Right renal pelvis (tissue), 4 donors: ENCODE data around the gene WDR49. TPM values are rescaled to one million over a fixed set of nuclear protein-coding genes. Genes with fewer than 3 reads are reported as not detected.
"Not testable (repeated sequence)": the region's sequence is repeated elsewhere in the genome, so short reads cannot be mapped to it uniquely, and the experiment has no call there.

Experiments
- DNase-seq, 4 donors: peaks; one replicate each; pipeline ENCODE4 v3.0.0-alpha.2; 2013; ENCODE audit warnings: low read depth in 4 of 4, low spot score in 3 of 4, missing footprints in 1 of 4
- polyA plus RNA-seq, 4 donors: library from polyadenylated mRNA; unstranded; fragments of 120-200 nt; gene quantifications; one replicate each; pipeline ENCODE4 v1.2.1, GENCODE V29; 2013; ENCODE audit not compliant: insufficient read length in 4 of 4

WDR49 gene
- polyA plus RNA-seq, 4 donors = 2.1 to 3.0 (median 2.5) TPM

- no peak for DNase-seq
Measured at GRCh38 chr3:167626490-167626889, 27.3 kb downstream of the WDR49 start.

GRCh38 chr3:167615030-167615429 is 38.7 kb downstream of the WDR49 start:
- DNase-seq = no peak

GRCh38 chr3:167614196-167614595 is 39.5 kb downstream of the WDR49 start:
- not testable (repeated sequence) for DNase-seq

- no peak for DNase-seq
Measured at GRCh38 chr3:167611718-167612117, 42.0 kb downstream of the WDR49 start.

GRCh38 chr3:167609156-167609555 is 44.6 kb downstream of the WDR49 start:
- no peak for DNase-seq

GRCh38 chr3:167606836-167607235 is 46.9 kb downstream of the WDR49 start:
- DNase-seq = no peak

GRCh38 chr3:167605871-167606270 is 47.9 kb downstream of the WDR49 start:
- DNase-seq = no peak

- no peak for DNase-seq
Measured at GRCh38 chr3:167602041-167602440, 51.7 kb downstream of the WDR49 start.

GRCh38 chr3:167587651-167588050 is 66.1 kb downstream of the WDR49 start:
- DNase-seq = no peak

GRCh38 chr3:167575000-167575600 is 78.6 kb downstream of the WDR49 start:
- no peak for DNase-seq

- DNase-seq = no peak
Measured at GRCh38 chr3:167572991-167573390, 80.8 kb downstream of the WDR49 start.

- DNase-seq = no peak
Measured at GRCh38 chr3:167568634-167569033, 85.1 kb downstream of the WDR49 start.

GRCh38 chr3:167565489-167565888 is 88.3 kb downstream of the WDR49 start:
- DNase-seq = no peak

- no peak for DNase-seq
Measured at GRCh38 chr3:167564612-167565011, 89.1 kb downstream of the WDR49 start.

- no peak for DNase-seq
Measured at GRCh38 chr3:167559924-167560323, 93.8 kb downstream of the WDR49 start.

- no peak for DNase-seq
Measured at GRCh38 chr3:167554898-167555297, 98.8 kb downstream of the WDR49 start.

GRCh38 chr3:167538081-167538480 is 115.7 kb downstream of the WDR49 start:
- no peak for DNase-seq

GRCh38 chr3:167521006-167521355 is 132.8 kb downstream of the WDR49 start:
- no peak for DNase-seq

GRCh38 chr3:167520266-167521005 is 133.3 kb downstream of the WDR49 start:
- DNase-seq = no peak

- DNase-seq = no peak
Measured at GRCh38 chr3:167507954-167508353, 145.8 kb downstream of the WDR49 start.

- no peak for DNase-seq
Measured at GRCh38 chr3:167502401-167502800, 151.3 kb downstream of the WDR49 start.

- DNase-seq = no peak
Measured at GRCh38 chr3:167501941-167502340, 151.8 kb downstream of the WDR49 start.
